Measurements from ENCODE around the gene PPIG.
"Not testable (repeated sequence)": the region's sequence is repeated elsewhere in the genome, so short reads cannot be mapped to it uniquely, and the experiment has no call there.

Gene PPIG

GRCh38 chr2:169579044-169579443 is 5.1 kb upstream of the PPIG start:
- Histone ChIP-seq H3K9me3 (ENCODE audit: insufficient read depth, low read length) (peaks cover 2% of the 10 kb centered on the region; the same call in 1 of the 2 replicates), H4K20me1 (ENCODE audit: insufficient read depth, low read length) (no peaks in the 10 kb centered on the region), H3K4me2 (ENCODE audit: low read length) (no peak overlapping the region), H3K4me3 (ENCODE audit: low read length) (no peak overlapping the region), H3K4me1 (ENCODE audit: low read length) (peaks cover 3% of the 10 kb centered on the region; the same call in 1 of the 2 replicates), H3K27ac (ENCODE audit: low read length) (no peak overlapping the region), H3K27me3 (ENCODE audit: low read depth, low read length) (no peaks in the 10 kb centered on the region), H3K9ac (ENCODE audit: low read length) (no peak overlapping the region), H3K36me3 (replicated peaks; ENCODE audit: low read depth, low read length) (no peaks in the 10 kb centered on the region), H2AFZ (ENCODE audit: low read depth, low read length) (peak overlapping the region; percentile 2), H3K79me2 (ENCODE audit: low read length) (no peaks in the 10 kb centered on the region)
- TF ChIP-seq CTCF (IDR thresholded peaks at IDR 0.05; ENCODE audit: low read depth, low read length) (no peak), EZH2phosphoT487 (IDR thresholded peaks at IDR 0.05; ENCODE audit: low read depth) (no peak)

- not testable (repeated sequence) for H3K9me3 ChIP-seq (ENCODE audit: insufficient read depth, low read length); H3K27ac ChIP-seq (ENCODE audit: low read length); H3K9ac ChIP-seq (ENCODE audit: low read length); H3K36me3 ChIP-seq (replicated peaks; ENCODE audit: low read depth, low read length); H3K27me3 ChIP-seq (ENCODE audit: low read depth, low read length); H3K4me3 ChIP-seq (ENCODE audit: low read length); H3K4me2 ChIP-seq (ENCODE audit: low read length); H2AFZ ChIP-seq (ENCODE audit: low read depth, low read length)
- Histone ChIP-seq H4K20me1 (ENCODE audit: insufficient read depth, low read length) (peaks cover 13% of the 10 kb centered on the region; the same call in 1 of the 2 replicates), H3K79me2 (ENCODE audit: low read length) (peaks cover 35% of the 10 kb centered on the region), H3K4me1 (ENCODE audit: low read length) (peaks cover 14% of the 10 kb centered on the region)
These were observed 1.4 kb upstream of the PPIG start for GRCh38 chr2:169582552-169583266.

GRCh38 chr2:169583518-169583917 is 633 bp upstream of the PPIG start:
- no peak overlapping the region for H3K9ac ChIP-seq (ENCODE audit: low read length)
- H3K4me3 ChIP-seq (ENCODE audit: low read length), result peak overlapping the region; percentile 92; the same call in 1 of the 2 replicates
- H3K27me3 ChIP-seq (ENCODE audit: low read depth, low read length), result no peaks in the 10 kb centered on the region
- H3K27ac ChIP-seq (ENCODE audit: low read length), result no peak overlapping the region
- peak overlapping the region; percentile 98 for H2AFZ ChIP-seq (ENCODE audit: low read depth, low read length)
- TF ChIP-seq EZH2phosphoT487 (IDR thresholded peaks at IDR 0.05; ENCODE audit: low read depth), result no peak
- no peak for TF ChIP-seq CTCF (IDR thresholded peaks at IDR 0.05; ENCODE audit: low read depth, low read length)
- H3K79me2 ChIP-seq (ENCODE audit: low read length), result peaks cover 43% of the 10 kb centered on the region
- peaks cover 3% of the 10 kb centered on the region for H3K36me3 ChIP-seq (replicated peaks; ENCODE audit: low read depth, low read length)
- peaks cover 16% of the 10 kb centered on the region; the same call in 1 of the 2 replicates for H4K20me1 ChIP-seq (ENCODE audit: insufficient read depth, low read length)
- peak overlapping the region; percentile 86; the same call in 1 of the 2 replicates for H3K4me2 ChIP-seq (ENCODE audit: low read length)
- peaks cover 2% of the 10 kb centered on the region; the same call in 1 of the 2 replicates for H3K9me3 ChIP-seq (ENCODE audit: insufficient read depth, low read length)
- H3K4me1 ChIP-seq (ENCODE audit: low read length), result peaks cover 14% of the 10 kb centered on the region

GRCh38 chr2:169585673-169586072 is 1.5 kb downstream of the PPIG start:
- Histone ChIP-seq H3K4me1 (ENCODE audit: low read length) (peaks cover 14% of the 10 kb centered on the region), H3K9me3 (ENCODE audit: insufficient read depth, low read length) (peaks cover 2% of the 10 kb centered on the region; the same call in 1 of the 2 replicates), H3K4me3 (ENCODE audit: low read length) (peak overlapping the region; percentile 92), H3K9ac (ENCODE audit: low read length) (peak overlapping the region; percentile 89), H3K36me3 (replicated peaks; ENCODE audit: low read depth, low read length) (peaks cover 13% of the 10 kb centered on the region), H3K4me2 (ENCODE audit: low read length) (peak overlapping the region; percentile 86), H3K27ac (ENCODE audit: low read length) (peak overlapping the region; percentile 89; the same call in 1 of the 2 replicates), H3K27me3 (ENCODE audit: low read depth, low read length) (no peaks in the 10 kb centered on the region), H2AFZ (ENCODE audit: low read depth, low read length) (no peak overlapping the region), H4K20me1 (ENCODE audit: insufficient read depth, low read length) (peaks cover 28% of the 10 kb centered on the region; the same call in 1 of the 2 replicates), H3K79me2 (ENCODE audit: low read length) (peaks cover 64% of the 10 kb centered on the region)
- TF ChIP-seq CTCF (IDR thresholded peaks at IDR 0.05; ENCODE audit: low read depth, low read length) (no peak), EZH2phosphoT487 (IDR thresholded peaks at IDR 0.05; ENCODE audit: low read depth) (no peak)

All from OCI-LY3 (cell line).